ENCODE data around the gene OR2Y1.
"Not testable (repeated sequence)": the region's sequence is repeated elsewhere in the genome, so short reads cannot be mapped to it uniquely, and the experiment has no call there.

OR2Y1 gene

GRCh38 chr5:180703912-180704311 is 35.9 kb downstream of the OR2Y1 start:
- Mint-ChIP-seq H3K27ac (no peak overlapping the region), H3K9me3 (peaks cover 46% of the 10 kb centered on the region), H3K27me3 (ENCODE audit: low read depth, poor library complexity) (peaks cover 12% of the 10 kb centered on the region), H3K36me3 (ENCODE audit: low read depth) (no peaks in the 10 kb centered on the region), H3K4me1 (no peaks in the 10 kb centered on the region), H3K4me3 (no peak overlapping the region)
- no peak for DNase-seq
- TF ChIP-seq, protein P1, sequence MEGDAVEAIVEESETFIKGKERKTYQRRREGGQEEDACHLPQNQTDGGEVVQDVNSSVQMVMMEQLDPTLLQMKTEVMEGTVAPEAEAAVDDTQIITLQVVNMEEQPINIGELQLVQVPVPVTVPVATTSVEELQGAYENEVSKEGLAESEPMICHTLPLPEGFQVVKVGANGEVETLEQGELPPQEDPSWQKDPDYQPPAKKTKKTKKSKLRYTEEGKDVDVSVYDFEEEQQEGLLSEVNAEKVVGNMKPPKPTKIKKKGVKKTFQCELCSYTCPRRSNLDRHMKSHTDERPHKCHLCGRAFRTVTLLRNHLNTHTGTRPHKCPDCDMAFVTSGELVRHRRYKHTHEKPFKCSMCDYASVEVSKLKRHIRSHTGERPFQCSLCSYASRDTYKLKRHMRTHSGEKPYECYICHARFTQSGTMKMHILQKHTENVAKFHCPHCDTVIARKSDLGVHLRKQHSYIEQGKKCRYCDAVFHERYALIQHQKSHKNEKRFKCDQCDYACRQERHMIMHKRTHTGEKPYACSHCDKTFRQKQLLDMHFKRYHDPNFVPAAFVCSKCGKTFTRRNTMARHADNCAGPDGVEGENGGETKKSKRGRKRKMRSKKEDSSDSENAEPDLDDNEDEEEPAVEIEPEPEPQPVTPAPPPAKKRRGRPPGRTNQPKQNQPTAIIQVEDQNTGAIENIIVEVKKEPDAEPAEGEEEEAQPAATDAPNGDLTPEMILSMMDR (IDR thresholded peaks at IDR 0.05), result no peak

GRCh38 chr5:180703371-180703770 is 36.5 kb downstream of the OR2Y1 start:
- H3K9me3 Mint-ChIP-seq, result peaks cover 46% of the 10 kb centered on the region
- H3K27ac Mint-ChIP-seq; DNase-seq; H3K4me1 Mint-ChIP-seq; H3K4me3 Mint-ChIP-seq; H3K36me3 Mint-ChIP-seq (ENCODE audit: low read depth): not testable (repeated sequence)
- H3K27me3 Mint-ChIP-seq (ENCODE audit: low read depth, poor library complexity), result peaks cover 12% of the 10 kb centered on the region

DNA sequence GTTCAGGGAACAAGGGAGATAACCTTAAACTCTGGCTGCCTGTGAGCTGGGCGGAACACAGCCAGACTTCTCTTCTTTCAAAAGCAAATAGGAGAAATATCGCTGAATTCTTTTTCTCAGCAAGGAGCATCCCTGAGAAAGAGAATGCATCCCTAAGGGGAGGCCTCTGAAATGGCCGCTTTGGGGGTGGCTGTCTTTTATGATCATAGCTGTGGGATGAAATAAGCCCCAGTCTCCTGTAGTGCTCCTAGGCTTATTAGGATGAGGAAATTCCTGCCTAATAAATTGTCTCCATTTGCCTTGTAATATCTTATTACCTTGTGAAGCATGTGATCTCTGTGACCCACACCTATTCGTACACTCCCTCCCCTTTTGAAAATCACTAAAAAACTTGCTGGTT is 39.4 kb downstream of the OR2Y1 start:
- H3K4me1 Mint-ChIP-seq; DNase-seq; H3K4me3 Mint-ChIP-seq; H3K36me3 Mint-ChIP-seq (ENCODE audit: low read depth); H3K27ac Mint-ChIP-seq: not testable (repeated sequence)
- peaks cover 12% of the 10 kb centered on the region for H3K27me3 Mint-ChIP-seq (ENCODE audit: low read depth, poor library complexity)
- H3K9me3 Mint-ChIP-seq, result peaks cover 52% of the 10 kb centered on the region

GRCh38 chr5:180699042-180699441 is 40.8 kb downstream of the OR2Y1 start:
- H3K9me3 Mint-ChIP-seq, result peaks cover 58% of the 10 kb centered on the region
- no peak for DNase-seq
- TF ChIP-seq, protein P1 (IDR thresholded peaks at IDR 0.05), result no peak
- H3K36me3 Mint-ChIP-seq (ENCODE audit: low read depth), result no peaks in the 10 kb centered on the region
- H3K27me3 Mint-ChIP-seq (ENCODE audit: low read depth, poor library complexity), result peaks cover 12% of the 10 kb centered on the region
- H3K4me3 Mint-ChIP-seq, result no peak overlapping the region
- H3K27ac Mint-ChIP-seq, result no peak overlapping the region
- no peaks in the 10 kb centered on the region for H3K4me1 Mint-ChIP-seq

DNA sequence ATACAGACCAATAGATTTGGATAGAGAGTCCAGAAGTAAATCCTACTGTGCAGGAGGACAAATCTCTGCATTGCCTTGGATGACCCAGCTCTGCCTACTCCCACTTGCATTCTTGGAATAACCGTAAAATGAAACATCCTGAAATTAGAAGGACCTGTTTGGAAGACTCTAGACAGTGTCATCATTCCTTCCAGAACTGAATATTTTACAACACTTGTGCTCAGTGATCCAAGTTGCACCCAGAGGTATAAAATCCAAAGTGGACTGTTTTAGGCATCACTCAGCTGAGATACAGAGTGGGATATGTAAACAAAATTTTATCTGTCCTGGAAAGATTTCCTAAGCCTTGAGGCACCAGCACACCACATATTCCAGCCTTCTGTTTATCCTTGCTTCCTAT is 43.7 kb downstream of the OR2Y1 start:
- H3K36me3 Mint-ChIP-seq (ENCODE audit: low read depth), result no peaks in the 10 kb centered on the region
- H3K4me1 Mint-ChIP-seq, result peaks cover 6% of the 10 kb centered on the region
- H3K27ac Mint-ChIP-seq, result no peak overlapping the region
- TF ChIP-seq, protein P1 (IDR thresholded peaks at IDR 0.05), result no peak
- no peak for DNase-seq
- H3K27me3 Mint-ChIP-seq (ENCODE audit: low read depth, poor library complexity), result peaks cover 25% of the 10 kb centered on the region
- H3K4me3 Mint-ChIP-seq, result no peak overlapping the region
- H3K9me3 Mint-ChIP-seq, result peaks cover 36% of the 10 kb centered on the region

DNA sequence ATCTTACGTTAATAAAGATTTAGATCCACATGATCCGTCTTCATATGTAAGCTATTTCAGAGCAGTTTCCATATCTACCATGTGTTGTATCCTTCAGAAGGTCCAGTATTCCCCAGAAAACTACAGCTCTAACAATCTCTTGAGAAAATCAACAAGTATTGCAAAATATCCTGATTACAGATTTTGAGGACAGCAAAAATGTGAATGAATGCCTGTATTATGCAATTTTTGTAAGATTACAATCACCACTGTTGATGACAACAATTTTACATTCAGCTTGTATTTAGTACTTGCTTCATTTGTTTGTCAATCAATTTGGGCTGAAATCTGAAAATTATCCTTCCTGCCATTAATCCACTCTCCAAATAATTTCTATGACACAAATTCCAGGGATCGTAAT is 47.4 kb downstream of the OR2Y1 start:
- H3K9me3 Mint-ChIP-seq, result peaks cover 19% of the 10 kb centered on the region

GRCh38 chr5:180691046-180691445 is 48.8 kb downstream of the OR2Y1 start:
- peaks cover 32% of the 10 kb centered on the region for H3K4me1 Mint-ChIP-seq
- peaks cover 13% of the 10 kb centered on the region for H3K9me3 Mint-ChIP-seq
- no peak overlapping the region for H3K4me3 Mint-ChIP-seq
- H3K27ac Mint-ChIP-seq, result no peak overlapping the region
- peaks cover 20% of the 10 kb centered on the region for H3K27me3 Mint-ChIP-seq (ENCODE audit: low read depth, poor library complexity)
- H3K36me3 Mint-ChIP-seq (ENCODE audit: low read depth), result no peaks in the 10 kb centered on the region
- DNase-seq, result no peak
- TF ChIP-seq, protein P1 (IDR thresholded peaks at IDR 0.05), result no peak

More for the DNA sequence above, 47.4 kb downstream of the OR2Y1 start:
- Mint-ChIP-seq H3K27ac (no peak overlapping the region), H3K27me3 (ENCODE audit: low read depth, poor library complexity) (peaks cover 16% of the 10 kb centered on the region), H3K36me3 (ENCODE audit: low read depth) (no peaks in the 10 kb centered on the region), H3K4me1 (peaks cover 32% of the 10 kb centered on the region), H3K4me3 (no peak overlapping the region)
- TF ChIP-seq, protein P1 (IDR thresholded peaks at IDR 0.05), result no peak
- DNase-seq, result no peak

All from nephron progenitor cell (in vitro differentiated cells).